ENCODE data around the gene PTPN4. TPM values are rescaled to one million over a fixed set of nuclear protein-coding genes. Genes with fewer than 3 reads are reported as not detected.

The PTPN4 gene
- total and polyA plus RNA-seq, 2 of the 13 experiments (the other 11 are each of a cell fraction or from before 2014, with no cell fraction given) = 20.3 to 34.6 TPM

DNA sequence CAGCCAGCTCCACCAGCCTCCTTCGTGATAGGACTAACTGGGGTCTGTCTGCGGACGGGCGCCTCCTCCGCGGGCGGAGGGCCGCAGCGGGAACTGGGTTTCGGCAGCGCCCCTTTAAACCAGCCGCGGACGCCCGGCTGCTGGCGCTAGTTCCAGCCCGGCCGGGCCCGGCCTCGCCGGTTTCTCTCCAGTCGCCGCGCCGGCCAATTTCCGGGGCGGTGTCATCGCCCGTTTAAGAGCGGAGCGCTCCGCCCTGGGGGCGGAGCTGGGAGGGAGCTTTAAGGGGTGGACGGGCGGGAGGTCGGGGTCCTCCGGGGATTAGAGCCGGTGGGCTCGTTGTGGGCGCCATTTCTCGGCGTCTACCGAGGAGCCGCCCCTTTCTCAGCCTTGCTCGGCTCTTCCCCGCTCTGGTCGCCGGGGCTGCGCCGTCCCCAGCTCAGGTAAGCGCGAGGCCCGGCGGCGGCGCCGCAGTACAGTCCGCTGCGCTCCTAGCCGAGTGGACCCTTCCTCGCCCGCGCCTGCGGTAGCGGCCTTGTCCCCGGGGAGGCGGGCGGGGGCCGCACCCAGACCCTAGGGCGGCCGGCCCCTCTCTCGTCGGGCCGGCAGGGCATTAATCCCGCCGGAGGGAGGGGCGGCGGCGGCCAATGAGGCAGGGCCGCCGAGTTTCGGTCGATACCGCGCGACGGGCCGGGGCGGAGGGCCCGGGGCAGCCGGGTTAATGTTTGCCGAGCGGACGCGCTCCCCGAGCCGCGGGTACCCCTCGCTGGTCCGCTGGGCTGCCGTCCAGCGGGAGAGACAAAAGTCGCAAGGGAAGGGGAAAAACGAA is 253.3 kb downstream of the PTPN4 start, which contains the start of gene EPB41L5 (continued):
- TF ChIP-seq, protein P1, sequence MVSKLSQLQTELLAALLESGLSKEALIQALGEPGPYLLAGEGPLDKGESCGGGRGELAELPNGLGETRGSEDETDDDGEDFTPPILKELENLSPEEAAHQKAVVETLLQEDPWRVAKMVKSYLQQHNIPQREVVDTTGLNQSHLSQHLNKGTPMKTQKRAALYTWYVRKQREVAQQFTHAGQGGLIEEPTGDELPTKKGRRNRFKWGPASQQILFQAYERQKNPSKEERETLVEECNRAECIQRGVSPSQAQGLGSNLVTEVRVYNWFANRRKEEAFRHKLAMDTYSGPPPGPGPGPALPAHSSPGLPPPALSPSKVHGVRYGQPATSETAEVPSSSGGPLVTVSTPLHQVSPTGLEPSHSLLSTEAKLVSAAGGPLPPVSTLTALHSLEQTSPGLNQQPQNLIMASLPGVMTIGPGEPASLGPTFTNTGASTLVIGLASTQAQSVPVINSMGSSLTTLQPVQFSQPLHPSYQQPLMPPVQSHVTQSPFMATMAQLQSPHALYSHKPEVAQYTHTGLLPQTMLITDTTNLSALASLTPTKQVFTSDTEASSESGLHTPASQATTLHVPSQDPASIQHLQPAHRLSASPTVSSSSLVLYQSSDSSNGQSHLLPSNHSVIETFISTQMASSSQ (IDR thresholded peaks at IDR 0.05; ENCODE audit: low read depth) = peak; percentile 77; the same call in 1 of the 2 replicates
- TF ChIP-seq, protein P1 (CRISPR knock-in tag; IDR thresholded peaks at IDR 0.05; ENCODE audit: borderline replicate concordance) = peak; percentile 96
- TF ChIP-seq RBFOX2 (IDR thresholded peaks at IDR 0.05; ENCODE audit: low read depth, low read length) (peak; percentile 98), ZNF605 (CRISPR knock-in tag; IDR thresholded peaks at IDR 0.05) (peak; percentile 93), BCL6 (CRISPR knock-in tag; IDR thresholded peaks at IDR 0.05) (peak; percentile 61), ESRRA (CRISPR knock-in tag; IDR thresholded peaks at IDR 0.05; ENCODE audit: low read depth) (peak; percentile 65; the same call in 1 of the 2 replicates), HMGA1 (CRISPR knock-in tag; conservative IDR thresholded peaks at IDR 0.05) (no peak), ONECUT2 (CRISPR knock-in tag; IDR thresholded peaks at IDR 0.05) (peak; percentile 96), CBFB (CRISPR knock-in tag; IDR thresholded peaks at IDR 0.05) (peak; percentile 94), CBX1 (IDR thresholded peaks at IDR 0.05; ENCODE audit: low read depth) (peak; percentile 23), IKZF1 (IDR thresholded peaks at IDR 0.05) (no peak), MATR3 (CRISPR knock-in tag; IDR thresholded peaks at IDR 0.05) (no peak), ZNF337 (CRISPR knock-in tag; IDR thresholded peaks at IDR 0.05; ENCODE audit: borderline replicate concordance, low read depth) (no peak), ZNF547 (CRISPR knock-in tag; IDR thresholded peaks at IDR 0.05) (peak; percentile 99), JDP2 (CRISPR knock-in tag; IDR thresholded peaks at IDR 0.05; ENCODE audit: borderline replicate concordance) (no peak), U2AF1 (optimal IDR thresholded peaks at IDR 0.05; ENCODE audit: low read depth, low read length) (peak; percentile 66), HMGXB4 (CRISPR knock-in tag; IDR thresholded peaks at IDR 0.05; ENCODE audit: borderline replicate concordance in 1 of 2, low read depth in 1 of 2) (peak; percentile 87 to 95; a peak in 3 of 4 replicates), MXD4 (CRISPR knock-in tag; IDR thresholded peaks at IDR 0.05) (peak; percentile 20; the same call in 1 of the 2 replicates)
- TF ChIP-seq, protein P2, sequence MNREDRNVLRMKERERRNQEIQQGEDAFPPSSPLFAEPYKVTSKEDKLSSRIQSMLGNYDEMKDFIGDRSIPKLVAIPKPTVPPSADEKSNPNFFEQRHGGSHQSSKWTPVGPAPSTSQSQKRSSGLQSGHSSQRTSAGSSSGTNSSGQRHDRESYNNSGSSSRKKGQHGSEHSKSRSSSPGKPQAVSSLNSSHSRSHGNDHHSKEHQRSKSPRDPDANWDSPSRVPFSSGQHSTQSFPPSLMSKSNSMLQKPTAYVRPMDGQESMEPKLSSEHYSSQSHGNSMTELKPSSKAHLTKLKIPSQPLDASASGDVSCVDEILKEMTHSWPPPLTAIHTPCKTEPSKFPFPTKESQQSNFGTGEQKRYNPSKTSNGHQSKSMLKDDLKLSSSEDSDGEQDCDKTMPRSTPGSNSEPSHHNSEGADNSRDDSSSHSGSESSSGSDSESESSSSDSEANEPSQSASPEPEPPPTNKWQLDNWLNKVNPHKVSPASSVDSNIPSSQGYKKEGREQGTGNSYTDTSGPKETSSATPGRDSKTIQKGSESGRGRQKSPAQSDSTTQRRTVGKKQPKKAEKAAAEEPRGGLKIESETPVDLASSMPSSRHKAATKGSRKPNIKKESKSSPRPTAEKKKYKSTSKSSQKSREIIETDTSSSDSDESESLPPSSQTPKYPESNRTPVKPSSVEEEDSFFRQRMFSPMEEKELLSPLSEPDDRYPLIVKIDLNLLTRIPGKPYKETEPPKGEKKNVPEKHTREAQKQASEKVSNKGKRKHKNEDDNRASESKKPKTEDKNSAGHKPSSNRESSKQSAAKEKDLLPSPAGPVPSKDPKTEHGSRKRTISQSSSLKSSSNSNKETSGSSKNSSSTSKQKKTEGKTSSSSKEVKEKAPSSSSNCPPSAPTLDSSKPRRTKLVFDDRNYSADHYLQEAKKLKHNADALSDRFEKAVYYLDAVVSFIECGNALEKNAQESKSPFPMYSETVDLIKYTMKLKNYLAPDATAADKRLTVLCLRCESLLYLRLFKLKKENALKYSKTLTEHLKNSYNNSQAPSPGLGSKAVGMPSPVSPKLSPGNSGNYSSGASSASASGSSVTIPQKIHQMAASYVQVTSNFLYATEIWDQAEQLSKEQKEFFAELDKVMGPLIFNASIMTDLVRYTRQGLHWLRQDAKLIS (CRISPR knock-in tag; IDR thresholded peaks at IDR 0.05) = peak; percentile 81

Data from HepG2 (cell line).